HEK293 (cell line): ENCODE results near the gene RNF214.

ENCODE experiments used
- CTCF ChIA-PET: fragments of 350-600 bp; formaldehyde crosslinking; extraction: SDS; loops from one replicate; lab custom pipeline; 2021; ENCODE audit warnings: antibody characterized with exemption; lab: Yijun Ruan, JAX
- POLR2A ChIA-PET: fragments of 300-600 bp; formaldehyde crosslinking; extraction: SDS; loops from one replicate; lab custom pipeline; 2020; ENCODE audit warnings: antibody characterized with exemption, inconsistent platforms; lab: Yijun Ruan, JAX
- H3K27ac ChIP-seq: fragments of 200-500 bp; sonication (Bioruptor generic); 2 replicates; pipeline ENCODE4 v1.5.1; 2014; ENCODE audit warnings: low read depth, low read length, control low read depth, inconsistent platforms; ENCODE audit errors: extremely low read depth
- H3K36me3 ChIP-seq, 2 experiments: fragments of 200-500 bp in 1 of 2; sonication (Bioruptor generic) in 1 of 2; 1 replicate in 1 of 2; 2 replicates in 1 of 2; pipeline ENCODE4 v1.5.1; 2014 to 2017; ENCODE audit warnings: inconsistent platforms in 2 of 2, low read length in 2 of 2; ENCODE audit not compliant: control insufficient read depth in 2 of 2, insufficient read depth in 1 of 2
- H3K4me1 ChIP-seq: fragments of 200-500 bp; sonication (Bioruptor generic); 2 replicates; pipeline ENCODE4 v1.5.1; 2014; ENCODE audit warnings: mild to moderate bottlenecking, low read length, inconsistent platforms; ENCODE audit not compliant: control insufficient read depth, insufficient read depth
- H3K4me3 ChIP-seq: 2 replicates; pipeline ENCODE4 v1.5.1; 2011; ENCODE audit warnings: low read depth, mild to moderate bottlenecking, control low read depth, low read length, moderate library complexity
- H3K9me3 ChIP-seq: fragments of 200-500 bp; sonication (Bioruptor generic); 2 replicates; pipeline ENCODE4 v1.5.1; 2014; ENCODE audit warnings: low read depth, low read length, inconsistent platforms; ENCODE audit not compliant: control insufficient read depth, insufficient read depth
- IKZF3 ChIP-seq: fragments of 450-650 bp; IDR thresholded peaks from 2 replicates; pipeline ENCODE4 v1.5.0; 2018; ENCODE audit warnings: missing biosample characterization, mild to moderate bottlenecking, missing genetic modification characterization, moderate library complexity
- KLF16 ChIP-seq: fragments of 450-650 bp; formaldehyde crosslinking; IDR thresholded peaks from 2 replicates; pipeline ENCODE4 v1.5.1; 2017; ENCODE audit warnings: missing biosample characterization, missing genetic modification characterization
- PRDM1 ChIP-seq: fragments of 450-650 bp; formaldehyde crosslinking; IDR thresholded peaks from 2 replicates; pipeline ENCODE4; 2016; ENCODE audit warnings: missing biosample characterization, missing genetic modification characterization
- ZEB2 ChIP-seq: fragments of 450-650 bp; formaldehyde crosslinking; IDR thresholded peaks from 2 replicates; pipeline ENCODE4 v1.5.1; 2016; ENCODE audit warnings: missing biosample characterization, missing genetic modification characterization
- ZFHX2 ChIP-seq: fragments of 450-650 bp; formaldehyde crosslinking; conservative IDR thresholded peaks from 2 replicates; pipeline ENCODE4 v1.5.1; 2016; ENCODE audit warnings: missing biosample characterization, missing genetic modification characterization
- ZFP37 ChIP-seq: fragments of 450-650 bp; formaldehyde crosslinking; IDR thresholded peaks from 2 replicates; pipeline ENCODE4 v1.5.1; 2016; ENCODE audit warnings: missing biosample characterization, missing genetic modification characterization
- ZNF148 ChIP-seq: fragments of 450-650 bp; formaldehyde crosslinking; IDR thresholded peaks from 2 replicates; pipeline ENCODE4 v1.5.0; 2017; ENCODE audit warnings: missing biosample characterization, missing genetic modification characterization, borderline replicate concordance
- ZNF155 ChIP-seq: fragments of 450-650 bp; formaldehyde crosslinking; IDR thresholded peaks from 2 replicates; pipeline ENCODE4 v1.5.1; 2016; ENCODE audit warnings: missing biosample characterization, missing genetic modification characterization
- ZNF157 ChIP-seq: fragments of 450-650 bp; formaldehyde crosslinking; IDR thresholded peaks from 2 replicates; pipeline ENCODE4 v1.5.1; 2016; ENCODE audit warnings: missing biosample characterization, missing genetic modification characterization
- ZNF174 ChIP-seq: fragments of 450-650 bp; formaldehyde crosslinking; IDR thresholded peaks from 2 replicates; pipeline ENCODE4 v1.5.0; 2017; ENCODE audit warnings: missing biosample characterization, mild to moderate bottlenecking, missing genetic modification characterization
- ZNF19 ChIP-seq: fragments of 450-650 bp; formaldehyde crosslinking; IDR thresholded peaks from 2 replicates; pipeline ENCODE4; 2016; ENCODE audit warnings: missing biosample characterization, missing genetic modification characterization, low read depth
- ZNF214 ChIP-seq: fragments of 450-650 bp; formaldehyde crosslinking; IDR thresholded peaks from 2 replicates; pipeline ENCODE4 v1.5.1; 2017; ENCODE audit warnings: missing biosample characterization, mild to moderate bottlenecking, missing genetic modification characterization, borderline replicate concordance
- ZNF280C ChIP-seq: fragments of 450-650 bp; formaldehyde crosslinking; IDR thresholded peaks from 2 replicates; pipeline ENCODE4 v1.5.1; 2016; ENCODE audit warnings: missing biosample characterization, missing genetic modification characterization
- ZNF302 ChIP-seq: fragments of 450-650 bp; formaldehyde crosslinking; IDR thresholded peaks from 2 replicates; pipeline ENCODE4 v1.5.1; 2016; ENCODE audit warnings: missing biosample characterization, missing genetic modification characterization, low read depth
- ZNF341 ChIP-seq: fragments of 450-650 bp; formaldehyde crosslinking; IDR thresholded peaks from 2 replicates; pipeline ENCODE4; 2016; ENCODE audit warnings: low read depth, missing biosample characterization, missing genetic modification characterization
- ZNF404 ChIP-seq: fragments of 450-650 bp; formaldehyde crosslinking; IDR thresholded peaks from 2 replicates; pipeline ENCODE4 v1.5.1; 2017; ENCODE audit warnings: missing biosample characterization, missing genetic modification characterization
- ZNF488 ChIP-seq: fragments of 450-650 bp; formaldehyde crosslinking; IDR thresholded peaks from 2 replicates; pipeline ENCODE4 v1.5.1; 2016; ENCODE audit warnings: missing biosample characterization, missing genetic modification characterization
- ZNF530 ChIP-seq: fragments of 450-650 bp; formaldehyde crosslinking; IDR thresholded peaks from 2 replicates; pipeline ENCODE4 v1.5.1; 2016; ENCODE audit warnings: low read depth, missing biosample characterization, missing genetic modification characterization
- ZNF585B ChIP-seq: fragments of 450-650 bp; formaldehyde crosslinking; IDR thresholded peaks from 2 replicates; pipeline ENCODE4 v1.5.1; 2016; ENCODE audit warnings: missing biosample characterization, missing genetic modification characterization
- ZNF664 ChIP-seq: fragments of 450-650 bp; formaldehyde crosslinking; IDR thresholded peaks from 2 replicates; pipeline ENCODE4 v1.5.1; 2016; ENCODE audit warnings: missing biosample characterization, missing genetic modification characterization
- ZNF837 ChIP-seq: fragments of 450-650 bp; formaldehyde crosslinking; IDR thresholded peaks from 2 replicates; pipeline ENCODE4 v1.5.1; 2016; ENCODE audit warnings: missing biosample characterization, missing genetic modification characterization
- ZSCAN30 ChIP-seq: fragments of 450-650 bp; IDR thresholded peaks from 2 replicates; pipeline ENCODE4 v1.5.1; 2018; ENCODE audit warnings: missing biosample characterization, mild to moderate bottlenecking, missing genetic modification characterization, moderate library complexity
- TF ChIP-seq, protein P1 (sequence below): fragments of 450-650 bp; IDR thresholded peaks from 2 replicates; pipeline ENCODE4 v1.5.1; 2018; ENCODE audit warnings: missing biosample characterization, missing genetic modification characterization
- TF ChIP-seq, protein P2 (sequence below): fragments of 450-650 bp; formaldehyde crosslinking; IDR thresholded peaks from 2 replicates; pipeline ENCODE4 v1.5.1; 2017; ENCODE audit warnings: missing biosample characterization, missing genetic modification characterization

RNF214 gene

GRCh38 chr11:117314840-117315239 is 82.4 kb downstream of the RNF214 start:
- ChIA-PET POLR2A (interaction anchor here (0.7 to 2.7 kb wide), 4 partner anchors 12 to 198 kb away, joined by 3 to 19 read pairs (median 5); partner anchors contain the start of genes CEP164, PCSK7 and RNF214), CTCF (interaction anchor here (1.2 to 1.4 kb wide), 2 partner anchors 29 to 90 kb away, joined by 3 to 8 read pairs; no protein-coding TSS in a partner anchor)
- Histone ChIP-seq H3K9me3 (no peaks in the 10 kb centered on the region), H3K27ac (no peak overlapping the region), H3K4me3 (peak overlapping the region; percentile 82), H3K4me1 (peaks cover 8% of the 10 kb centered on the region; the same call in 1 of the 2 replicates), H3K36me3 (peaks cover 0 to 8% of the 10 kb centered on the region in 2 experiments; a peak in 1 of 3 replicates)
- peak; percentile 44 for TF ChIP-seq ZNF341 (tag by site-specific recombination)
- 0 out of 2 replicates have a peak, but pooled peaks have one; percentile 51 for TF ChIP-seq ZSCAN30 (tag by site-specific recombination)
- 0 out of 2 replicates have a peak, but pooled peaks have one; percentile 16 for TF ChIP-seq IKZF3 (tag by site-specific recombination)
- no peak for TF ChIP-seq ZNF302 (tag by site-specific recombination)
- no peak for TF ChIP-seq ZNF157 (tag by site-specific recombination)

DNA sequence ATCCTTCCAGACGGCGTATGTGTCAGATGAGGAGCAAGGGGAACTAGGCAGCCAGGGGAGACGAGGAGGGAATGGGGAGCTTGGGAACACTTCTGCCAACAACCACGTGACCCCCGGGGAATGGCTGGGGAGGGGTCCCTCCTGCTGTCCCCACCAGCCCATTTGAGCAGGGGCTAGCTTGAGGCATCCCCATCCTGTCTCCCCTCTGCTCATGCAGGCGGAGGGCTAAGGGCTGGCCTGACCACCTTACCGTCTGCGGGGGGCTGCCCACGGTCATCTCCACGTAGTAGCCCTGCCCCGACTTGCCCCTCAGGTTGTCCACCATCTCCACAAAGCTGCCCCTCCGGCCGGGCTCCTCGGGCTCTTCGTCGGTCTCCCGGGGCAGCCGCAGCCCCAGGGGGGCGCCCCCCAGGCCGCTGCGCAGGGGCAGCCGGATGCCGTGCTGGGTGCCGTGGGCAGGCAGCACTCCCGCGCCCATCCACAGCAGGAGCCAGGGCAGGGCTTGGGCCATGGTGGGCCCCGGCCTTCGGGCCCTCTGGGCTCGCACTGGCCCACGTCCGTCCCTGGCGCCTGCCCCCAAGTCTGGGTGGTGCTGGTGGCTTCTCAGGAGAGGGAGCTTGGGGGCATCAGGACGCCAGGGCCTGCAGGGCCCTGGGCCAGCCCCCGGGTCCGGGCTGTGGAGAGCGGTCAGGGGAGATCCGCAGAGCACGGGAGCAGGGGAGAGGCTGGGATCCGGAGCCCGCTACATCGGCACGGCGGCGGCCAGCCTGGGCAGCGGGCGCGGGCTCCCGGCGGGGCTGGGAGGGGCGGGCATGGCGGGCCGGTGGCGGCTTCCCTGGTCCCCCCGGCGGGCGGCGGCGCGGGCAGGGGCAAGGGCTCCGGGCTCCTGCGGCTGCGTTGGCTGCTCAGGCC is 83.1 kb downstream of the RNF214 start:
- CTCF ChIA-PET = interaction anchor here (1.2 to 1.4 kb wide), 2 partner anchors 30 to 91 kb away, joined by 3 to 8 read pairs; no protein-coding TSS in a partner anchor
- Histone ChIP-seq H3K4me3 (peak overlapping the region; percentile 82), H3K27ac (peak overlapping the region; percentile 52; the same call in 1 of the 2 replicates), H3K9me3 (no peaks in the 10 kb centered on the region), H3K36me3 (peaks cover 0 to 8% of the 10 kb centered on the region in 2 experiments; a peak in 1 of 3 replicates), H3K4me1 (peaks cover 8% of the 10 kb centered on the region; the same call in 1 of the 2 replicates)
- POLR2A ChIA-PET = interaction anchor here (1.0 to 2.7 kb wide), 4 partner anchors 12 to 83 kb away, joined by 3 to 19 read pairs (median 5); partner anchors contain the start of genes CEP164, PCSK7 and RNF214
- TF ChIP-seq ZSCAN30 (tag by site-specific recombination) = no peak
- TF ChIP-seq ZNF155 (tag by site-specific recombination) = no peak
- no peak for TF ChIP-seq ZNF488 (tag by site-specific recombination)
- no peak for TF ChIP-seq ZNF837 (tag by site-specific recombination)
- TF ChIP-seq ZNF530 (tag by site-specific recombination) = no peak
- no peak for TF ChIP-seq ZNF664 (tag by site-specific recombination)
- no peak for TF ChIP-seq KLF16
- no peak for TF ChIP-seq ZEB2 (tag by site-specific recombination)
- TF ChIP-seq ZNF404 (tag by site-specific recombination) = no peak
- TF ChIP-seq ZFP37 (tag by site-specific recombination) = no peak
- TF ChIP-seq, protein P1, sequence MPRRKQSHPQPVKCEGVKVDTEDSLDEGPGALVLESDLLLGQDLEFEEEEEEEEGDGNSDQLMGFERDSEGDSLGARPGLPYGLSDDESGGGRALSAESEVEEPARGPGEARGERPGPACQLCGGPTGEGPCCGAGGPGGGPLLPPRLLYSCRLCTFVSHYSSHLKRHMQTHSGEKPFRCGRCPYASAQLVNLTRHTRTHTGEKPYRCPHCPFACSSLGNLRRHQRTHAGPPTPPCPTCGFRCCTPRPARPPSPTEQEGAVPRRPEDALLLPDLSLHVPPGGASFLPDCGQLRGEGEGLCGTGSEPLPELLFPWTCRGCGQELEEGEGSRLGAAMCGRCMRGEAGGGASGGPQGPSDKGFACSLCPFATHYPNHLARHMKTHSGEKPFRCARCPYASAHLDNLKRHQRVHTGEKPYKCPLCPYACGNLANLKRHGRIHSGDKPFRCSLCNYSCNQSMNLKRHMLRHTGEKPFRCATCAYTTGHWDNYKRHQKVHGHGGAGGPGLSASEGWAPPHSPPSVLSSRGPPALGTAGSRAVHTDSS = no peak
- TF ChIP-seq ZFHX2 (tag by site-specific recombination) = 0 out of 2 replicates have a peak, but pooled peaks have one; percentile 7
- TF ChIP-seq ZNF341 (tag by site-specific recombination) = no peak
- TF ChIP-seq, protein P2, sequence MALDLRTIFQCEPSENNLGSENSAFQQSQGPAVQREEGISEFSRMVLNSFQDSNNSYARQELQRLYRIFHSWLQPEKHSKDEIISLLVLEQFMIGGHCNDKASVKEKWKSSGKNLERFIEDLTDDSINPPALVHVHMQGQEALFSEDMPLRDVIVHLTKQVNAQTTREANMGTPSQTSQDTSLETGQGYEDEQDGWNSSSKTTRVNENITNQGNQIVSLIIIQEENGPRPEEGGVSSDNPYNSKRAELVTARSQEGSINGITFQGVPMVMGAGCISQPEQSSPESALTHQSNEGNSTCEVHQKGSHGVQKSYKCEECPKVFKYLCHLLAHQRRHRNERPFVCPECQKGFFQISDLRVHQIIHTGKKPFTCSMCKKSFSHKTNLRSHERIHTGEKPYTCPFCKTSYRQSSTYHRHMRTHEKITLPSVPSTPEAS (tag by site-specific recombination) = no peak
- no peak for TF ChIP-seq PRDM1 (tag by site-specific recombination)
- no peak for TF ChIP-seq ZNF174
- no peak for TF ChIP-seq ZNF214 (tag by site-specific recombination)
- TF ChIP-seq ZNF19 = no peak
- TF ChIP-seq ZNF585B (tag by site-specific recombination) = no peak
- TF ChIP-seq ZNF280C = no peak
- TF ChIP-seq ZNF148 (tag by site-specific recombination) = no peak
